Hypothalamus (tissue), 51 donors: ENCODE measurements around the gene HYPK.
"Not testable (repeated sequence)": the region's sequence is repeated elsewhere in the genome, so short reads cannot be mapped to it uniquely, and the experiment has no call there.

Source experiments
- DNase-seq, 51 donors: peaks; one replicate each; lab custom pipeline; 2025; lab: John Stamatoyannopoulos, UW

The HYPK gene

GRCh38 chr15:43794269-43795037, 5.9 kb upstream of the HYPK start:
- DNase-seq: no peak

- DNase-seq: no peak
Measured at GRCh38 chr15:43795197-43795596, 5.2 kb upstream of the HYPK start.

- DNase-seq: no peak
Measured at GRCh38 chr15:43795997-43796396, 4.4 kb upstream of the HYPK start.

GRCh38 chr15:43796566-43796965, 3.8 kb upstream of the HYPK start:
- no peak for DNase-seq

GRCh38 chr15:43799209-43799944, 1.0 kb upstream of the HYPK start:
- peak in 1 of 51 donors; percentile 11 for DNase-seq

- DNase-seq: peak in 3 of 51 donors; percentile 13 to 51 (median 24)
Measured at GRCh38 chr15:43799945-43800285, 484 bp upstream of the HYPK start, which contains the start of gene SERINC4. Gene SERINC4 (minus strand): TSS chr15:43800220. CDS start chr15:43799986, 234 bp downstream.

- DNase-seq: not testable (repeated sequence)
Measured at GRCh38 chr15:43802676-43803075, 2.3 kb downstream of the HYPK start.

- no peak for DNase-seq
Measured at GRCh38 chr15:43808435-43808950, 8.1 kb downstream of the HYPK start.

GRCh38 chr15:43808960-43809678, 8.7 kb downstream of the HYPK start:
- DNase-seq: no peak

- DNase-seq: not testable (repeated sequence)
Measured at GRCh38 chr15:43815064-43815463, 14.7 kb downstream of the HYPK start.

GRCh38 chr15:43821505-43821904, 21.1 kb downstream of the HYPK start:
- no peak for DNase-seq

GRCh38 chr15:43824302-43825246, 24.2 kb downstream of the HYPK start, which contains the start of gene MFAP1:
Gene MFAP1 (minus strand): TSS chr15:43824690. CDS start chr15:43824569, 121 bp downstream.
- DNase-seq: peak; percentile 34 to 96 (median 86)

- not testable (repeated sequence) for DNase-seq
Measured at GRCh38 chr15:43825305-43825704, 24.9 kb downstream of the HYPK start.

GRCh38 chr15:43826029-43826507, 25.7 kb downstream of the HYPK start:
- DNase-seq: no peak

GRCh38 chr15:43826508-43827341, 26.3 kb downstream of the HYPK start, which contains the start of gene WDR76:
Gene WDR76 (plus strand): TSS chr15:43827002. CDS start chr15:43827033, 31 bp downstream.
- DNase-seq: peak in 40 of 51 donors; percentile 3 to 54 (median 26)

- no peak for DNase-seq
Measured at GRCh38 chr15:43828061-43828657, 27.8 kb downstream of the HYPK start.

GRCh38 chr15:43829951-43830540, 29.6 kb downstream of the HYPK start:
- not testable (repeated sequence) for DNase-seq
